K562 (cell line): ENCODE measurements around the gene FMN2. TPM values are rescaled to one million over a fixed set of nuclear protein-coding genes. Genes with fewer than 3 reads are reported as not detected.

Source experiments
- ATAC-seq: fragments of 200-7000 bp; cut with Tn5 transposase; 3 replicates; pipeline ENCODE4 v1.9.1; 2020; ENCODE audit warnings: moderate library complexity
- BruUV-seq: library from RNA; stranded (reverse); fragments of 400-500 nt; replicated peaks from 2 replicates; lab custom pipeline; 2021; lab: Mats Ljungman, UMichigan
- CTCF ChIA-PET: fragments of 300-600 bp; formaldehyde crosslinking; extraction: SDS; loops from one replicate; lab custom pipeline; 2021; ENCODE audit warnings: low intra/inter-chr PET ratio; lab: Yijun Ruan, JAX
- POLR2A ChIA-PET: fragments of 300-600, 350-650 bp; sonication (Branson Sonifier 250); formaldehyde crosslinking; extraction: SDS; loops from one replicate; lab custom pipeline; 2021; ENCODE audit warnings: antibody characterized with exemption, inconsistent platforms; lab: Yijun Ruan, JAX
- DNase-seq, 4 experiments: peaks; one replicate each; pipeline versions ENCODE4 v3.0.0 to v3.0.0-alpha.2; 2011 to 2018; ENCODE audit warnings: low spot score in 3 of 4, mixed read lengths in 3 of 4; ENCODE audit errors: extremely low read depth in 1 of 4
- FAIRE-seq: peaks from 2 replicates; lab custom pipeline; 2011; peaks lifted over from hg19 to GRCh38; lab: Jason Lieb, UNC
- H2AFZ ChIP-seq: 2 replicates; pipeline ENCODE4 v1.6.0; 2011; ENCODE audit warnings: low read depth, low read length, control low read depth, inconsistent platforms
- H3K27ac ChIP-seq: fragments of 200-600 bp; 3 replicates; pipeline ENCODE4 v1.8.0; 2011; ENCODE audit warnings: low read depth, mild to moderate bottlenecking, control low read depth, inconsistent platforms, low read length, moderate library complexity, mixed read lengths; ENCODE audit errors: extremely low read depth
- H3K27me3 ChIP-seq, 2 experiments: fragments of 300-600 bp in 1 of 2; 2 replicates in 1 of 2; 3 replicates in 1 of 2; pipeline versions ENCODE4 v1.6.0 to v1.8.0; 2011; ENCODE audit warnings: inconsistent platforms in 2 of 2, low read length in 2 of 2, mild to moderate bottlenecking in 1 of 2, mixed read lengths in 1 of 2, moderate library complexity in 1 of 2; ENCODE audit not compliant: control insufficient read depth in 2 of 2, insufficient read depth in 2 of 2
- H3K36me3 ChIP-seq: fragments of 300-600 bp; 3 replicates; pipeline ENCODE4 v1.8.0; 2011; ENCODE audit warnings: mild to moderate bottlenecking, low read length, inconsistent platforms; ENCODE audit not compliant: control insufficient read depth, insufficient read depth
- H3K4me1 ChIP-seq, 2 experiments: fragments of 200-600 bp in 1 of 2; replicated peaks in 1 of 2; 2 replicates in 1 of 2; 3 replicates in 1 of 2; pipeline versions ENCODE4 v1.5.1 to v1.8.0; 2011; ENCODE audit warnings: inconsistent platforms in 2 of 2, low read length in 2 of 2, mild to moderate bottlenecking in 1 of 2, mixed read lengths in 1 of 2, moderate library complexity in 1 of 2; ENCODE audit not compliant: control insufficient read depth in 2 of 2, insufficient read depth in 2 of 2
- H3K4me2 ChIP-seq: 2 replicates; pipeline ENCODE4 v1.6.1; 2011; ENCODE audit warnings: low read length, control low read depth, inconsistent platforms, mixed read lengths; ENCODE audit not compliant: insufficient read depth
- H3K4me3 ChIP-seq: fragments of 200-600 bp; sonication (generic), shearing (Covaris generic); 2 replicates; pipeline ENCODE4 v1.5.1; 2016; ENCODE audit warnings: control low read depth, inconsistent platforms
- H3K79me2 ChIP-seq: fragments of 200-600 bp; 3 replicates; pipeline ENCODE4 v1.8.0; 2011; ENCODE audit warnings: low read length, inconsistent platforms; ENCODE audit not compliant: control insufficient read depth, insufficient read depth
- H3K9ac ChIP-seq, 2 experiments: 2 replicates each; pipeline versions ENCODE4 v1.6.0 to v1.6.1; 2011; ENCODE audit warnings: low read depth in 2 of 2, low read length in 2 of 2, control low read depth in 1 of 2, inconsistent platforms in 1 of 2, mild to moderate bottlenecking in 1 of 2, mixed read lengths in 1 of 2; ENCODE audit not compliant: insufficient read depth in 1 of 2
- H3K9me1 ChIP-seq: one replicate; pipeline ENCODE4 v1.6.0; 2011; ENCODE audit warnings: inconsistent platforms, mild to moderate bottlenecking, low read length, moderate library complexity; ENCODE audit not compliant: control insufficient read depth, insufficient read depth
- H3K9me3 ChIP-seq: replicated peaks from 2 replicates; pipeline ENCODE4 v1.5.1; 2011; ENCODE audit warnings: low read depth, low read length, inconsistent platforms; ENCODE audit not compliant: control insufficient read depth, insufficient read depth
- H4K20me1 ChIP-seq: replicated peaks from 2 replicates; pipeline ENCODE4 v1.6.1; 2011; ENCODE audit warnings: low read length, inconsistent platforms, mixed read lengths; ENCODE audit not compliant: control insufficient read depth, insufficient read depth
- ARID2 ChIP-seq: fragments of 450-650 bp; IDR thresholded peaks from 2 replicates; pipeline ENCODE4 v1.6.1; 2017; ENCODE audit warnings: antibody characterized with exemption, mild to moderate bottlenecking
- DACH1 ChIP-seq: fragments of 450-650 bp; IDR thresholded peaks from 2 replicates; pipeline ENCODE4 v1.6.1; 2018; ENCODE audit not compliant: partially characterized antibody
- E2F3 ChIP-seq: fragments of 250-450 bp; sonication (Bioruptor Pico); IDR thresholded peaks from 2 replicates; pipeline ENCODE4 v1.4.0; 2020; ENCODE audit warnings: mild to moderate bottlenecking
- KDM5B ChIP-seq: fragments of 200-600 bp; sonication (generic); IDR thresholded peaks from 2 replicates; pipeline ENCODE4 v1.6.1; 2012; ENCODE audit warnings: low read depth, mild to moderate bottlenecking, moderate library complexity, low read length, control low read depth, inconsistent platforms; ENCODE audit not compliant: insufficient replicate concordance
- NFATC3 ChIP-seq: fragments of 450-650 bp; IDR thresholded peaks from 2 replicates; pipeline ENCODE4 v1.6.1; 2017; ENCODE audit warnings: mild to moderate bottlenecking
- PURB ChIP-seq: sonication (generic); formaldehyde crosslinking; IDR thresholded peaks from 2 replicates; pipeline ENCODE4 v1.9.0; 2021; ENCODE audit warnings: low read depth, mild to moderate bottlenecking, missing genetic modification reagents
- THRB ChIP-seq: fragments of 450-650 bp; formaldehyde crosslinking; conservative IDR thresholded peaks from 2 replicates; pipeline ENCODE4 v1.4.0; 2022; ENCODE audit warnings: mild to moderate bottlenecking, missing genetic modification characterization
- ZNF311 ChIP-seq: fragments of 250-450 bp; sonication (Bioruptor Pico); IDR thresholded peaks from 2 replicates; pipeline ENCODE4 v1.4.0; 2020; ENCODE audit warnings: mild to moderate bottlenecking, moderate library complexity
- WGBS: fragments of 100-300 bp; shearing (Covaris generic); methylation state at CpG from one replicate; pipeline ENCODE4 v1.1.6; 2016; ENCODE audit warnings: low coverage, mixed read lengths; ENCODE audit not compliant: insufficient coverage; ENCODE audit errors: missing lambda C conversion rate; 5-methylcytosine and 5-hydroxymethylcytosine counted together
- in situ Hi-C: fragments of 300-500 bp; cut with MboI; formaldehyde crosslinking; loops from 4 replicates; pipeline ENCODE4 v1.15.0; 2018; ENCODE audit warnings: inconsistent platforms, mixed read lengths
- intact Hi-C: fragments of 100-400 bp; cut with micrococcal nuclease; formaldehyde crosslinking; loops from 2 replicates; pipeline ENCODE4 v1.14.2; 2022
- polyA plus RNA-seq, 8 experiments: library from polyadenylated mRNA; depleted of rRNA in 4 of 8; stranded (reverse) in 5 of 8; unstranded in 3 of 8; fragments of >200 nt; fragmentation: Nextera tagmentation in 2 of 8; fragmentation: Illumina TruSeq in 1 of 8; extraction: Ambion mirVana in 2 of 8; extraction: Trizol in 1 of 8; gene quantifications; 2 replicates each; pipeline versions ENCODE4 v1.2.1 to v1.2.3, GENCODE V29; 2011 to 2014; ENCODE audit warnings: inconsistent platforms in 1 of 8, missing spikeins in 1 of 8
- total RNA-seq, 7 experiments: library from RNA; depleted of rRNA in 6 of 7; stranded (reverse); fragments of >200 nt in 6 of 7; fragmentation: Illumina TruSeq in 2 of 7; extraction: Trizol in 2 of 7; gene quantifications; 2 replicates each; pipeline versions ENCODE4 v1.2.1 to v1.2.3, GENCODE V29; 2011 to 2021; ENCODE audit warnings: low replicate concordance in 1 of 7

FMN2 gene
- total and polyA plus RNA-seq, 9 of the 15 experiments (the other 6 are each of a cell fraction or from before 2014, with no cell fraction given) = 0.15 to 0.45 (median 0.16) TPM; not detected in 3

- TF ChIP-seq KDM5B (no peak), NFATC3 (no peak), THRB (CRISPR knock-in tag) (no peak), PURB (CRISPR knock-in tag) (no peak)
Observed at GRCh38 chr1:240356568-240356967, 264.9 kb downstream of the FMN2 start (continued).

- H4K20me1 ChIP-seq = no peaks in the 10 kb centered on the region
- ATAC-seq = no peak
- BruUV-seq = no TSS peak
- H3K27me3 ChIP-seq = no peaks in the 10 kb centered on the region
- no peak overlapping the region for H3K9ac ChIP-seq
- no peak overlapping the region for H3K27ac ChIP-seq
- H3K4me2 ChIP-seq = no peak overlapping the region
- WGBS = 2% methylated on average over 5 of the region's 5 CpGs
- intact Hi-C loops = no loop called here
- no peaks in the 10 kb centered on the region for H3K4me1 ChIP-seq
- DNase-seq = no peak
- H3K79me2 ChIP-seq = no peaks in the 10 kb centered on the region
- FAIRE-seq = no peak
- H3K36me3 ChIP-seq = no peaks in the 10 kb centered on the region
- no peaks in the 10 kb centered on the region for H3K9me1 ChIP-seq
- in situ Hi-C loops = no loop called here
- ChIA-PET CTCF (no interaction called here), POLR2A (no interaction called here)
- H3K9me3 ChIP-seq = no peaks in the 10 kb centered on the region
- no peak overlapping the region for H3K4me3 ChIP-seq
- H2AFZ ChIP-seq = no peak overlapping the region
- no peak for TF ChIP-seq ARID2
- TF ChIP-seq ZNF311 (CRISPR knock-in tag) = no peak
- TF ChIP-seq E2F3 (CRISPR knock-in tag) = no peak
- TF ChIP-seq DACH1 = no peak
- TF ChIP-seq, all 486 proteins: peak for 0
Observed at GRCh38 chr1:240362046-240362445, 270.4 kb downstream of the FMN2 start.
